Activated naive CD4-positive, alpha-beta T cell treated with anti-CD3 and anti-CD28 coated beads for 36 hours (primary cell): Measurements from ENCODE around the gene RPLP1. TPM values are rescaled to one million over a fixed set of nuclear protein-coding genes. Genes with fewer than 3 reads are reported as not detected.
A peak's percentile ranks its signal among the peaks of the same experiment; 100 is the strongest.

Experiments used
- CTCF ChIA-PET: fragments of 350-600 bp; sonication (Branson Sonifier 250); formaldehyde crosslinking; loops from one replicate; lab custom pipeline; 2021; ENCODE audit warnings: antibody characterized with exemption; lab: Charles Lee
- DNase-seq: peaks from one replicate; pipeline ENCODE4 v3.0.0-alpha.2; 2020
- H3K27ac Mint-ChIP-seq: one replicate; pipeline ENCODE4 v1.8.0; 2021; ENCODE audit warnings: mild to moderate bottlenecking, mixed read lengths
- H3K27me3 Mint-ChIP-seq: one replicate; pipeline ENCODE4 v1.8.0; 2021; ENCODE audit warnings: low read depth, mixed read lengths
- H3K36me3 Mint-ChIP-seq: one replicate; pipeline ENCODE4 v1.8.0; 2021; ENCODE audit warnings: low read depth, mixed read lengths
- H3K4me1 Mint-ChIP-seq: one replicate; pipeline ENCODE4 v1.8.0; 2021; ENCODE audit warnings: low read depth, mixed read lengths
- H3K4me3 Mint-ChIP-seq: one replicate; pipeline ENCODE4 v1.8.0; 2021; ENCODE audit warnings: mild to moderate bottlenecking, moderate library complexity, mixed read lengths
- H3K9me3 Mint-ChIP-seq: one replicate; pipeline ENCODE4 v1.8.0; 2021; ENCODE audit warnings: mixed read lengths
- intact Hi-C: fragments of 100-400 bp; cut with micrococcal nuclease; formaldehyde crosslinking; loops from one replicate; pipeline ENCODE4 v1.15.1; 2023
- total RNA-seq, 2 experiments: library from RNA; stranded (reverse); gene quantifications; one replicate each; pipeline ENCODE4 v1.2.3, GENCODE V29; 2021

Gene RPLP1
- 1,000 to 10,000 TPM; 2,674 to 2,950 TPM for total RNA-seq

DNA sequence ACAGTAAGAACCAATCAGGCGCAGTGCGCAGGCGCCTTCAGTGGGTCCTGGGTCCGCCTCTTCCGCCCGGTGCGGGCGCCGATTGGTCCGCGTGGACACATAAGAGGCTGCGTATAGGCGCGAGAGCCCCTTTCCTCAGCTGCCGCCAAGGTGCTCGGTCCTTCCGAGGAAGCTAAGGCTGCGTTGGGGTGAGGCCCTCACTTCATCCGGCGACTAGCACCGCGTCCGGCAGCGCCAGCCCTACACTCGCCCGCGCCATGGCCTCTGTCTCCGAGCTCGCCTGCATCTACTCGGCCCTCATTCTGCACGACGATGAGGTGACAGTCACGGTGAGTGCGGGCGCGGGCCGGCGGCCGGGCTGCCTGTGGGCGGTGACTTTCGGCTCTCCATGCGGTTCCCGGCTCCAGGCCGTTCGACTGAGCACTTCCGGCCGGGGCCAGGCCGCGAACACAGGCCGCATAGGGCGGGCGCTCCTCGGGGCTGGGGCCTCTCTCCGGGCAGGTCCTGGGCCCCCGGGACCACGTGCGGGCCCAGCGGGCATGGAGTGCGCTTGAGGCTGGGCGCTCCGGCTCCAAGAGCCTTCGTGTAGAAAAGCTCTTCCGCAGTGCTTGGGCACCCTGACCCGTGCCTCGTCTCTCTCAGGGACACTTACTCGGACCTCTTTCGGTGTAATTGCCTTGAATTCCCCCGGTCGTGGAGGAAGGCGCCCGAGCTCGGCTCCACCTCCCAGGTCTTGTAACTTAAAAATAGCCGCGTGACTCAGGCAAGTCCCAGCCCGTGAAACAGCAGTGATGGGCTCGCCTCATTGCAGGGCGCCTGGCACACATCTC, at the start of gene RPLP1:
Gene RPLP1, plus strand, starts transcription at position 127 of the 830 bp plus-strand sequence. Its CDS starts 131 bp downstream, at position 258.
- intact Hi-C loops, result loop anchor here (1.0 to 5.0 kb wide), 7 partner anchors 9 to 646 kb away; partner anchors contain the start of genes GLCE and KIF23
- peaks cover 40% of the 10 kb centered on the region for H3K36me3 Mint-ChIP-seq
- peak; percentile 95 for DNase-seq
- no peaks in the 10 kb centered on the region for H3K9me3 Mint-ChIP-seq
- CTCF ChIA-PET, result interaction anchor here (0.6 to 3.8 kb wide), 5 partner anchors 10 to 1016 kb away, joined by 3 to 21 read pairs (median 4); no protein-coding TSS in a partner anchor
- H3K27me3 Mint-ChIP-seq, result no peaks in the 10 kb centered on the region
- peak within 1 kb of the TSS; percentile 99 for H3K4me3 Mint-ChIP-seq
- peaks cover 27% of the 10 kb centered on the region for H3K4me1 Mint-ChIP-seq
- H3K27ac Mint-ChIP-seq, result peak within 1 kb of the TSS; percentile 99

DNA sequence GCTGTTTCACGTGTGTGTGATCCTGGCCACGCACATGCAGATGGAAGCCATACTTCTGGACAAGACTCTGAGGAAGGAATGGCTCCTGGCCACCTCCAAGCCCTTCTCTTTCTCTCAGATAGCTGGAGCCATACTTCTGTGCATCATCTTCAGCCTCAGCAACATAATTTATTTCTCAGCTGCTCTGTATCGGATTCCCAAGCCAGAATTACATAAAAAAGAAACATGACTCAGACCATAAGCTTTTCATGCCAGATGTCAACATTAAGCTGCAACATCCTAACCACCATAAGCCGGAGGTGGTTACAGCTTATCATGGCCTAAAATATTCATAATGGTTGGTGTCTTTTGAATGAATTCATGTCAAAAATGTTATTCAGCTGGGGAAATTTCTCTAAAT, 49.0 kb upstream of the RPLP1 start:
- no peak overlapping the region for H3K4me3 Mint-ChIP-seq
- DNase-seq, result no peak
- H3K36me3 Mint-ChIP-seq, result no peaks in the 10 kb centered on the region
- H3K4me1 Mint-ChIP-seq, result peaks cover 9% of the 10 kb centered on the region
- intact Hi-C loops, result no loop called here
- CTCF ChIA-PET, result interaction anchor here (0.6 to 6.4 kb wide), 3 partner anchors 9 to 756 kb away, joined by 3 to 29 read pairs (median 5); no protein-coding TSS in a partner anchor
- no peak overlapping the region for H3K27ac Mint-ChIP-seq
- H3K27me3 Mint-ChIP-seq, result peaks cover 6% of the 10 kb centered on the region
- H3K9me3 Mint-ChIP-seq, result no peaks in the 10 kb centered on the region

- no peak overlapping the region for H3K4me3 Mint-ChIP-seq
- H3K4me1 Mint-ChIP-seq, result peaks cover 9% of the 10 kb centered on the region
- intact Hi-C loops, result no loop called here
- CTCF ChIA-PET, result interaction anchor here (0.9 to 6.4 kb wide), 2 partner anchors 11 to 845 kb away, joined by 3 to 29 read pairs; no protein-coding TSS in a partner anchor
- H3K27ac Mint-ChIP-seq, result no peak overlapping the region
- no peaks in the 10 kb centered on the region for H3K36me3 Mint-ChIP-seq
- H3K27me3 Mint-ChIP-seq, result peaks cover 6% of the 10 kb centered on the region
- DNase-seq, result no peak
- no peaks in the 10 kb centered on the region for H3K9me3 Mint-ChIP-seq
These were observed 47.5 kb upstream of the RPLP1 start for GRCh38 chr15:69405110-69405509.

- H3K36me3 Mint-ChIP-seq, result no peaks in the 10 kb centered on the region
- no peak for DNase-seq
- H3K9me3 Mint-ChIP-seq, result no peaks in the 10 kb centered on the region
- CTCF ChIA-PET, result interaction anchor here (6.4 kb wide), 1 partner anchor 14 kb away, joined by 29 read pairs; no protein-coding TSS in a partner anchor
- H3K27me3 Mint-ChIP-seq, result peaks cover 6% of the 10 kb centered on the region
- no peak overlapping the region for H3K27ac Mint-ChIP-seq
- intact Hi-C loops, result no loop called here
- no peaks in the 10 kb centered on the region for H3K4me1 Mint-ChIP-seq
- H3K4me3 Mint-ChIP-seq, result no peak overlapping the region
These were observed 44.8 kb upstream of the RPLP1 start for GRCh38 chr15:69407719-69408400.

DNA sequence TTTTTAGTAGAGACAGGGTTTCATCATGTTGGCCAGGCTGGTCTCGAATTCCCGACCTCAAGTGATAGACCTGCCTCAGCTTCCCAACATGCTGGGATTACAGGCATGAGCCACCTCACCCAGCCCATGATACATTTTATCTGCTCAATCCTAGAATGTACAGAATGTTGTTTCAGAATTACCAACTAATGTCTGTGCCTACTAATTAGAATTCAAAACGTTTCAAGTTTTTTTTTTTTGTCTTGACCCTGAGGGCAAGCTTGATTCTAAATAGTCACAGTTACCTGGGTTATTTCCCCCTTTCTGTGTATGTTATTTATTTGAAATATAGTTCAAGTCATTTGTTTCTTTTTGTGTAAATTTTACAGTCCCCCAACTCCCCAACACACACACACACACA, 43.8 kb upstream of the RPLP1 start:
- H3K4me3 Mint-ChIP-seq, result no peak overlapping the region
- H3K9me3 Mint-ChIP-seq, result no peaks in the 10 kb centered on the region
- intact Hi-C loops, result no loop called here
- DNase-seq, result no peak
- H3K27me3 Mint-ChIP-seq, result peaks cover 6% of the 10 kb centered on the region
- peaks cover 4% of the 10 kb centered on the region for H3K4me1 Mint-ChIP-seq
- H3K27ac Mint-ChIP-seq, result no peak overlapping the region
- CTCF ChIA-PET, result interaction anchor here (6.4 kb wide), 1 partner anchor 15 kb away, joined by 29 read pairs; no protein-coding TSS in a partner anchor
- no peaks in the 10 kb centered on the region for H3K36me3 Mint-ChIP-seq

DNA sequence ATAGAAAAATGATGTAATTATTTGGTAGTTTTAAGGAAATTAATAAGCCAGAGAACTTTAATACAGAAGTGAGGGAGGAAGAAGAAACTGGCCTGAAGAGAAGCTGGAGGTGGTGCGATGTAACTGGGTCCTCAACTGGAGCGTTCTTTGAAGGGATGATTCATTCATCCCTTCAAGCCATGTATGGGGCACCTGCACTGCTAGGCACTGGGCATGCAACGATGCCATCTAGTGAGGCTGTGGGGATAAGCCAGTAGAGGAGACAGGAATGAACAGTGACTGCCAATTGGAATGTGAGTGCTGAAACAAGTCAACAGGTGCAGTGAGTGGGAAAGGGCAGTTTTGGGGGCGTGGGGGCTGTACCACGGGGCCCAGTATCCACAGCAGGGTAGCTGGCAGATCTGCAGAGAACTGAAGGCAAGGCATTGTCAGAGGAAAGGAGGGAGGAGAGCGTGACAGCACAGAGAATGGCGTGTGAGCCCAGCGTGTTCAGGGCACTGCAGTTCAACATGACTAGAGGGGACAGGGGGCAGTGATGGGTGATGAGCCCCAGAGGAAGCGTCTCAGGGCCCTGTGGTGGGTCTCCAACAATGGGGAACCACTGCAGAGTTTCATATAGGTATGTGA, 42.3 kb upstream of the RPLP1 start:
- no peaks in the 10 kb centered on the region for H3K9me3 Mint-ChIP-seq
- peak; percentile 74 for DNase-seq
- no peak overlapping the region for H3K4me3 Mint-ChIP-seq
- intact Hi-C loops, result loop anchor here (1.0 to 10.0 kb wide), 4 partner anchors 88 to 626 kb away; no protein-coding TSS in a partner anchor
- H3K27me3 Mint-ChIP-seq, result peaks cover 7% of the 10 kb centered on the region
- H3K4me1 Mint-ChIP-seq, result peaks cover 9% of the 10 kb centered on the region
- H3K36me3 Mint-ChIP-seq, result peaks cover 3% of the 10 kb centered on the region
- CTCF ChIA-PET, result interaction anchor here (1.0 to 4.2 kb wide), 3 partner anchors 16 to 121 kb away, joined by 3 to 22 read pairs (median 6); no protein-coding TSS in a partner anchor
- no peak overlapping the region for H3K27ac Mint-ChIP-seq

- CTCF ChIA-PET, result interaction anchor here (4.2 kb wide), 1 partner anchor 18 kb away, joined by 22 read pairs; no protein-coding TSS in a partner anchor
- peaks cover 11% of the 10 kb centered on the region for H3K4me1 Mint-ChIP-seq
These were observed 40.3 kb upstream of the RPLP1 start for GRCh38 chr15:69412274-69412673.

DNA sequence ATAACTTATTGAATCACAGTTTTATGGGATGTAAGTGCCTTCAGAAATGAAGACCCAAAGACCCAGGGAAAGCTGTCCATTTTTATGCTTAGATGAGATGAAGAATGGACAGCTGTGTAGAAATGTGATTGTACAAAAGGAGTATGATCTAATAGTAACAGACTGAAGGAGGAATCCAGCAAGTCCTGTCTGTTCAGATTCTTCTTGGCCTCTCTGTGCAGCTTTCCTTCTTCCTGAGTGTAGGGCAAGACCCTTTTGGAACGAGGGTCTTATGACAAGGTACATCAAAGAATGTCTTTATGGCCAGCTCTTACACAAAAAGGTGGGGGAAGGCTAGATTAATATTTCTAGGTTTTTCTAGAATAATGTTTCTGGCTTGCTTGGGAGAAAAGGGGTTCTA, 39.9 kb upstream of the RPLP1 start:
- H3K9me3 Mint-ChIP-seq, result no peaks in the 10 kb centered on the region
- CTCF ChIA-PET, result interaction anchor here (4.2 kb wide), 1 partner anchor 18 kb away, joined by 22 read pairs; no protein-coding TSS in a partner anchor
- DNase-seq, result no peak
- peaks cover 11% of the 10 kb centered on the region for H3K4me1 Mint-ChIP-seq
- intact Hi-C loops, result loop anchor here (5.0 to 10.0 kb wide), 3 partner anchors 90 to 628 kb away; no protein-coding TSS in a partner anchor
- H3K27me3 Mint-ChIP-seq, result peaks cover 14% of the 10 kb centered on the region
- peaks cover 7% of the 10 kb centered on the region for H3K36me3 Mint-ChIP-seq
- H3K4me3 Mint-ChIP-seq, result no peak overlapping the region
- no peak overlapping the region for H3K27ac Mint-ChIP-seq

More at GRCh38 chr15:69412274-69412673, 40.3 kb upstream of the RPLP1 start:
- Mint-ChIP-seq H3K9me3 (no peaks in the 10 kb centered on the region), H3K27me3 (peaks cover 11% of the 10 kb centered on the region), H3K36me3 (peaks cover 3% of the 10 kb centered on the region), H3K27ac (no peak overlapping the region), H3K4me3 (no peak overlapping the region)
- intact Hi-C loops, result loop anchor here (5.0 to 10.0 kb wide), 3 partner anchors 90 to 627 kb away; no protein-coding TSS in a partner anchor
- DNase-seq, result no peak

DNA sequence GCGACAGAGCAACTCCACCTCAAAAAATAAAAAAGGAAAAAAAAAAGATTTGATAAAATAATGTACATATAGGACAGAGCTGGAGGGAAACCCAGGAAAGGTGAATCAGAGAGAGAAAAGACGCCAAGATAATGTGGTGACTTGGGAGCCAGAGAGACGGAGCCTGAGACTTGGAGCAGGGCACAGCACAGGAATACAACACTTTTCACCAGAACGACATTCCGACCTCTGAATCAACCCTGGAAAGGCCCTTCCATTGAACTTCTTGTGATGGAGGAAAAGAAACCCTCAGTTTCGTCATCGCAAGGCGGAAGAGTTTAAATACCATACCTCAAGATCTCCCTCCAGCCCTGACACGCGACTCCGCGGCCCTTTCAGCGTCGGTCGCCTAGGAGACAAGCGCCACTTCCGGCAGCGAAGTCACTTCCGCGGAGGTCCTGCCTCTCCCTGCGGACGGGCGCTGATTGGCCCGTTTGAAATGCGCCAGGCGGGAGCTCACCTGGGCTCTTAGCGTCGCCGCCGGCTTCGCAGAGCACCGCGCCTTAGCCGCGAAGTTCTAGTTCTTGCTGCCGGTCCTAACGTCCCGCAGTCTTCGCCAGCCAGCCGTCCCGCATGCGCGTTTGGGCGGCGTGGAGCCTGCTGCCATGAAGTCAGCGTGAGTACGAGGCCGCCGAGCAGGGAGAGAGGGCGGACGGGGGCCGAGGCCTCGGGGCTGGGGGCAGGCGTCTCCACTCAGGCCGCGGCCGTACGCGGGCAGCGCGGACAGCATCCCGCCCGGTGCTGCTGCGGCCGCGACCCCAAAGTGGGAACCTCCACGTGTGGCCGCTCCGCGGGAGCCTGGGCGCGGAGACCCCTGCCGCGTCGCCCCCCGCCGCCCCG, 38.6 kb upstream of the RPLP1 start, which contains the start of gene KIF23:
Gene KIF23, plus strand, starts transcription at position 528 of the 879 bp plus-strand sequence. Its CDS starts 117 bp downstream, at position 645.
- H3K4me3 Mint-ChIP-seq, result peak within 1 kb of the TSS; percentile 84
- DNase-seq, result peak; percentile 95
- peaks cover 18% of the 10 kb centered on the region for H3K27me3 Mint-ChIP-seq
- H3K9me3 Mint-ChIP-seq, result no peaks in the 10 kb centered on the region
- peaks cover 11% of the 10 kb centered on the region for H3K4me1 Mint-ChIP-seq
- intact Hi-C loops, result loop anchor here (1.0 to 10.0 kb wide), 6 partner anchors 38 to 629 kb away; partner anchors contain the start of genes GLCE and RPLP1
- peak within 1 kb of the TSS; percentile 19 for H3K27ac Mint-ChIP-seq
- H3K36me3 Mint-ChIP-seq, result peaks cover 19% of the 10 kb centered on the region
- CTCF ChIA-PET, result interaction anchor here (4.2 kb wide), 1 partner anchor 20 kb away, joined by 22 read pairs; no protein-coding TSS in a partner anchor

GRCh38 chr15:69414701-69415167, 37.9 kb upstream of the RPLP1 start:
- H3K36me3 Mint-ChIP-seq, result peaks cover 25% of the 10 kb centered on the region
- CTCF ChIA-PET, result no interaction called here
- no peaks in the 10 kb centered on the region for H3K9me3 Mint-ChIP-seq
- peaks cover 18% of the 10 kb centered on the region for H3K27me3 Mint-ChIP-seq
- peaks cover 11% of the 10 kb centered on the region for H3K4me1 Mint-ChIP-seq
- peak; percentile 18 for DNase-seq
- peak overlapping the region; percentile 83 for H3K4me3 Mint-ChIP-seq
- intact Hi-C loops, result loop anchor here (1.0 to 10.0 kb wide), 6 partner anchors 38 to 630 kb away; partner anchors contain the start of genes GLCE and RPLP1
- no peak overlapping the region for H3K27ac Mint-ChIP-seq
